H1 (cell line): ENCODE measurements around the gene ZNF81. TPM values are rescaled to one million over a fixed set of nuclear protein-coding genes. Genes with fewer than 3 reads are reported as not detected.

Source experiments
- CTCF ChIA-PET: fragments of 300-600 bp; sonication (Branson Sonifier 250); formaldehyde crosslinking; loops from one replicate; lab custom pipeline; 2021; ENCODE audit not compliant: partially characterized antibody; lab: Charles Lee
- POLR2A ChIA-PET: fragments of 300-600 bp; sonication (Branson Sonifier 250); formaldehyde crosslinking; loops from one replicate; lab custom pipeline; 2021; ENCODE audit warnings: inconsistent platforms; ENCODE audit not compliant: partially characterized antibody; lab: Charles Lee
- DNase-seq, 2 experiments: peaks; one replicate each; pipeline versions ENCODE4 v3.0.0 to v3.0.0-alpha.2; 2010 to 2022; ENCODE audit warnings: low spot score in 2 of 2, low read depth in 1 of 2, mixed read lengths in 1 of 2
- FAIRE-seq: peaks from 2 replicates; lab custom pipeline; 2011; peaks lifted over from hg19 to GRCh38; lab: Jason Lieb, UNC
- H2AFZ ChIP-seq: 2 replicates; pipeline ENCODE4 v1.8.1; 2012; ENCODE audit warnings: low read length, inconsistent platforms
- H2AK5ac ChIP-seq: 2 replicates; pipeline ENCODE4 v1.6.1; 2013; ENCODE audit warnings: low read depth, low read length
- H2BK120ac ChIP-seq: replicated peaks from 2 replicates; pipeline ENCODE3; 2013; ENCODE audit warnings: low read depth, low read length, inconsistent platforms
- H2BK12ac ChIP-seq: 2 replicates; pipeline ENCODE4 v1.6.1; 2013; ENCODE audit warnings: low read depth, low read length
- H2BK15ac ChIP-seq: 2 replicates; pipeline ENCODE4 v1.6.1; 2013; ENCODE audit warnings: low read length
- H2BK20ac ChIP-seq: 2 replicates; pipeline ENCODE4 v1.6.1; 2013; ENCODE audit warnings: low read length
- H2BK5ac ChIP-seq: 2 replicates; pipeline ENCODE4 v1.6.1; 2013; ENCODE audit warnings: low read depth, low read length
- H3K14ac ChIP-seq: 2 replicates; pipeline ENCODE4 v1.6.1; 2013; ENCODE audit warnings: inconsistent platforms; ENCODE audit not compliant: insufficient read length
- H3K18ac ChIP-seq: 2 replicates; pipeline ENCODE4 v1.6.1; 2013; ENCODE audit warnings: low read length; ENCODE audit errors: extremely low read depth
- H3K23ac ChIP-seq: 2 replicates; pipeline ENCODE4 v1.6.1; 2013; ENCODE audit warnings: inconsistent platforms; ENCODE audit not compliant: insufficient read length
- H3K23me2 ChIP-seq: 2 replicates; pipeline ENCODE4 v1.6.1; 2013; ENCODE audit warnings: low read depth, low read length
- H3K27ac ChIP-seq: 2 replicates; pipeline ENCODE4 v1.6.1; 2011; ENCODE audit warnings: low read depth, low read length, inconsistent platforms
- H3K27me3 ChIP-seq, 4 experiments: replicated peaks in 1 of 4; 1 replicate in 1 of 4; 2 replicates in 3 of 4; pipeline versions ENCODE4 v1.6.1 to v1.8.1; 2011 to 2013; ENCODE audit warnings: low read length in 3 of 4, mild to moderate bottlenecking in 3 of 4, inconsistent platforms in 2 of 4, mixed read lengths in 2 of 4, moderate library complexity in 1 of 4; ENCODE audit not compliant: control insufficient read depth in 3 of 4, insufficient read depth in 3 of 4; ENCODE audit errors: extremely low read depth in 1 of 4
- H3K36me3 ChIP-seq, 4 experiments: 2 replicates each; pipeline versions ENCODE4 v1.6.1 to v1.8.1; 2011 to 2013; ENCODE audit warnings: mild to moderate bottlenecking in 4 of 4, low read length in 3 of 4, moderate library complexity in 2 of 4, control low read depth in 1 of 4, inconsistent platforms in 1 of 4; ENCODE audit not compliant: insufficient read depth in 4 of 4, control insufficient read depth in 2 of 4
- H3K4ac ChIP-seq: replicated peaks from 2 replicates; pipeline ENCODE3; 2013; ENCODE audit warnings: low read length, low read depth, mixed read lengths, inconsistent platforms; ENCODE audit not compliant: insufficient read length
- H3K4me1 ChIP-seq, 4 experiments: replicated peaks in 1 of 4; 1 replicate in 1 of 4; 2 replicates in 3 of 4; pipeline versions ENCODE4 v1.6.1 to v1.8.1; 2011 to 2013; ENCODE audit warnings: low read length in 3 of 4, inconsistent platforms in 2 of 4, mixed read lengths in 1 of 4; ENCODE audit not compliant: insufficient read depth in 4 of 4, control insufficient read depth in 3 of 4
- H3K4me2 ChIP-seq, 2 experiments: 2 replicates each; pipeline versions ENCODE4 v1.6.1 to v1.8.1; 2011 to 2013; ENCODE audit warnings: low read depth in 2 of 2, low read length in 2 of 2, control low read depth in 1 of 2, inconsistent platforms in 1 of 2, mild to moderate bottlenecking in 1 of 2; ENCODE audit not compliant: insufficient read depth in 1 of 2
- H3K4me3 ChIP-seq, 4 experiments: fragments of 200-600, 300-600 bp in 1 of 4; sonication (generic), shearing (Covaris generic), sonication (Bioruptor Twin) in 1 of 4; 2 replicates each; pipeline versions ENCODE4 v1.5.1 to v1.8.1; 2011 to 2016; ENCODE audit warnings: low read length in 4 of 4, low read depth in 3 of 4, control low read depth in 2 of 4, inconsistent platforms in 2 of 4, mild to moderate bottlenecking in 2 of 4, mixed read lengths in 1 of 4, moderate library complexity in 1 of 4; ENCODE audit not compliant: insufficient read depth in 2 of 4; ENCODE audit errors: extremely low read depth in 1 of 4
- H3K56ac ChIP-seq: replicated peaks from 2 replicates; pipeline ENCODE3; 2013; ENCODE audit warnings: low read depth, mild to moderate bottlenecking, mixed read lengths, low read length, inconsistent platforms; ENCODE audit not compliant: insufficient read length
- H3K79me1 ChIP-seq: 2 replicates; pipeline ENCODE4 v1.6.1; 2013; ENCODE audit warnings: low read depth, low read length, control low read depth
- H3K79me2 ChIP-seq, 2 experiments: 2 replicates each; pipeline versions ENCODE4 v1.6.1 to v1.8.1; 2012 to 2013; ENCODE audit warnings: low read length in 2 of 2, mild to moderate bottlenecking in 2 of 2, inconsistent platforms in 1 of 2; ENCODE audit not compliant: insufficient read depth in 2 of 2, control insufficient read depth in 1 of 2
- H3K9ac ChIP-seq, 4 experiments: replicated peaks in 1 of 4; 1 replicate in 1 of 4; 2 replicates in 3 of 4; pipeline versions ENCODE4 v1.6.1 to v1.8.1; 2011 to 2013; ENCODE audit warnings: low read depth in 3 of 4, low read length in 3 of 4, control low read depth in 2 of 4, mild to moderate bottlenecking in 2 of 4, moderate library complexity in 2 of 4, inconsistent platforms in 1 of 4; ENCODE audit errors: extremely low read depth in 1 of 4
- H3K9me3 ChIP-seq, 2 experiments: 2 replicates each; pipeline versions ENCODE4 v1.6.1 to v1.8.1; 2012 to 2013; ENCODE audit warnings: mild to moderate bottlenecking in 2 of 2, moderate library complexity in 2 of 2, control low read depth in 1 of 2, inconsistent platforms in 1 of 2, low read depth in 1 of 2, low read length in 1 of 2, mixed read lengths in 1 of 2; ENCODE audit not compliant: insufficient read depth in 2 of 2
- H4K20me1 ChIP-seq, 2 experiments: replicated peaks in 1 of 2; 2 replicates each; pipeline versions ENCODE3 to v1.8.1; 2011 to 2013; ENCODE audit warnings: inconsistent platforms in 2 of 2, low read length in 2 of 2, mild to moderate bottlenecking in 1 of 2; ENCODE audit not compliant: insufficient read depth in 2 of 2, control insufficient read depth in 1 of 2
- H4K5ac ChIP-seq: 2 replicates; pipeline ENCODE4 v1.6.1; 2013; ENCODE audit warnings: low read length, low read depth, mixed read lengths, inconsistent platforms; ENCODE audit not compliant: insufficient read length
- H4K8ac ChIP-seq: 2 replicates; pipeline ENCODE4 v1.8.0; 2013; ENCODE audit warnings: mild to moderate bottlenecking, moderate library complexity, low read length, inconsistent platforms; ENCODE audit not compliant: insufficient read depth; ENCODE audit errors: extremely low read depth
- H4K91ac ChIP-seq: replicated peaks from 2 replicates; pipeline ENCODE3; 2013; ENCODE audit warnings: low read length, mixed read lengths, inconsistent platforms; ENCODE audit not compliant: insufficient read length
- ASH2L ChIP-seq: fragments of 200-600, 300-600 bp; sonication (generic); IDR thresholded peaks from one replicate; pipeline ENCODE4 v1.7.1; 2017; ENCODE audit warnings: low read length
- CBX8 ChIP-seq: fragments of 300-800, 300-1000 bp; sonication (generic); IDR thresholded peaks from 2 replicates; pipeline ENCODE4 v1.7.1; 2016; ENCODE audit warnings: low read depth, low read length, borderline replicate concordance
- EP300 ChIP-seq, 2 experiments: IDR thresholded peaks; 1 replicate in 1 of 2; 2 replicates in 1 of 2; pipeline ENCODE4 v1.6.1; 2011 to 2012; ENCODE audit warnings: low read depth in 2 of 2, low read length in 2 of 2, mild to moderate bottlenecking in 2 of 2, borderline replicate concordance in 1 of 2, inconsistent platforms in 1 of 2, moderate library complexity in 1 of 2
- PHF8 ChIP-seq: fragments of 200-600 bp; sonication (generic); conservative IDR thresholded peaks from 2 replicates; pipeline ENCODE4 v1.7.1; 2012; ENCODE audit warnings: low read depth, mild to moderate bottlenecking, inconsistent platforms, low read length, moderate library complexity
- POLR2A ChIP-seq, 2 experiments: IDR thresholded peaks; 1 replicate in 1 of 2; 2 replicates in 1 of 2; pipeline ENCODE4 v1.6.1; 2011; ENCODE audit warnings: low read depth in 2 of 2, low read length in 2 of 2, mild to moderate bottlenecking in 2 of 2; ENCODE audit errors: control extremely low read depth in 1 of 2
- RBBP5 ChIP-seq: IDR thresholded peaks from 2 replicates; pipeline ENCODE4 v1.7.1; 2012; ENCODE audit warnings: low read depth, mild to moderate bottlenecking, inconsistent platforms, low read length, moderate library complexity, borderline replicate concordance
- SIN3A ChIP-seq, 2 experiments: IDR thresholded peaks in 1 of 2; conservative IDR thresholded peaks in 1 of 2; 2 replicates each; pipeline ENCODE4 v1.6.1; 2011 to 2012; ENCODE audit warnings: low read length in 2 of 2, improper control_type of control experiment in 1 of 2, low read depth in 1 of 2, mild to moderate bottlenecking in 1 of 2
- SP1 ChIP-seq: IDR thresholded peaks from 2 replicates; pipeline ENCODE4 v1.6.1; 2011; ENCODE audit warnings: low read depth, low read length
- polyA plus RNA-seq, 7 experiments: library from polyadenylated mRNA; depleted of rRNA in 3 of 7; stranded (reverse) in 5 of 7; unstranded in 2 of 7; fragments of >200 nt in 5 of 7; fragments of 200-250 nt in 2 of 7; gene quantifications; 1 replicate in 5 of 7; 2 replicates in 1 of 7; 4 replicates in 1 of 7; pipeline versions ENCODE4 v1.2.1 to v1.2.3, GENCODE V29; 2011 to 2013; ENCODE audit warnings: missing spikeins in 2 of 7, mixed read lengths in 2 of 7
- total RNA-seq: library from RNA; stranded (reverse); fragmentation: NEBNext Ultra II Directional; extraction: Animal tissue kit (Norgen Biotek cat#: 25700); gene quantifications from 2 replicates; pipeline ENCODE4 v1.2.1, GENCODE V29; 2021

The ZNF81 gene
- total and polyA plus RNA-seq, 2 of the 8 experiments (the other 6 are each of a cell fraction or from before 2014, with no cell fraction given) = 3.4 to 10.0 TPM

DNA sequence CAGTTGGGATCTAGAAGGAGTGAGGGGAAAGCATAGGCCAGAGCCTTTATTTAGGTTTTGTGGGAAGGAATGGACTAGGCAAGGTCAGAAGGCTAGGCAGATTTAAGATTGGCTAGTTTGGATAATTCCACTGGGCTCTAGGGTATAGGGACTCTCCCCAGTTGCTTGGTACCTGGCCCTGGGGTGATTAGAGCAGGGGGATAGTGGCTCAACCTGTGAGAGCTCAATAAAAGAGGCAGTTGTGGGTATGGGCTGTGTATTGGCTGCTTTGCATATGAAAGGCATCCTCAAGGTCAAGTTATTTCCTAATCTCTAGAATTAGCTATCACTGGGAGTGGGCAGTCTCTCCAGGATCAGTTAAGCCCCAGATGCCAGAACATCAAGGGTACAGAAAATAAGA, 61.3 kb downstream of the ZNF81 start:
- Histone ChIP-seq H4K20me1 (no peaks in the 10 kb centered on the region), H3K36me3 (no peaks in the 10 kb centered on the region), H3K4ac (no peak overlapping the region), H2AFZ (no peak overlapping the region), H3K23ac (no peak overlapping the region), H2BK12ac (no peak overlapping the region), H3K4me2 (no peak overlapping the region), H3K56ac (no peak overlapping the region), H2BK5ac (no peak overlapping the region), H3K18ac (no peak overlapping the region), H3K4me1 (no peaks in the 10 kb centered on the region), H2BK20ac (no peak overlapping the region), H4K91ac (no peak overlapping the region), H2AK5ac (no peak overlapping the region), H4K5ac (no peak overlapping the region), H4K8ac (no peak overlapping the region), H3K14ac (no peak overlapping the region), H3K27me3 (no peaks in the 10 kb centered on the region), H3K79me2 (no peaks in the 10 kb centered on the region), H2BK120ac (no peak overlapping the region), H3K9ac (no peak overlapping the region), H2BK15ac (no peak overlapping the region), H3K4me3 (no peak overlapping the region), H3K9me3 (no peaks in the 10 kb centered on the region), H3K79me1 (no peaks in the 10 kb centered on the region), H3K23me2 (no peaks in the 10 kb centered on the region), H3K27ac (no peak overlapping the region)
- ChIA-PET POLR2A (no interaction called here), CTCF (no interaction called here)
- TF ChIP-seq RBBP5 = no peak
- no peak for TF ChIP-seq PHF8
- TF ChIP-seq POLR2A (IDR thresholded peaks at IDR 0.05; ENCODE audit: control extremely low read depth in 1 of 2, low read depth in 2 of 2, low read length in 2 of 2) = no peak
- TF ChIP-seq ASH2L = no peak
- TF ChIP-seq SP1 = no peak
- TF ChIP-seq EP300 (IDR thresholded peaks at IDR 0.05; ENCODE audit: borderline replicate concordance in 1 of 2, low read depth in 2 of 2, low read length in 2 of 2) = no peak
- TF ChIP-seq CBX8 = no peak
- TF ChIP-seq SIN3A (conservative IDR thresholded peaks at IDR 0.05 in 1 of 2, IDR thresholded peaks at IDR 0.05 in 1 of 2; ENCODE audit: low read depth in 1 of 2, low read length in 2 of 2) = no peak
- peak; percentile 7 for FAIRE-seq
- no peak for DNase-seq
